ENCODE measurements around the gene BPIFB3. TPM values are rescaled to one million over a fixed set of nuclear protein-coding genes. Genes with fewer than 3 reads are reported as not detected.

BPIFB3 gene
- total and polyA plus RNA-seq, 2 of the 4 experiments (the other 2 are of a cell fraction), result not detected

DNA sequence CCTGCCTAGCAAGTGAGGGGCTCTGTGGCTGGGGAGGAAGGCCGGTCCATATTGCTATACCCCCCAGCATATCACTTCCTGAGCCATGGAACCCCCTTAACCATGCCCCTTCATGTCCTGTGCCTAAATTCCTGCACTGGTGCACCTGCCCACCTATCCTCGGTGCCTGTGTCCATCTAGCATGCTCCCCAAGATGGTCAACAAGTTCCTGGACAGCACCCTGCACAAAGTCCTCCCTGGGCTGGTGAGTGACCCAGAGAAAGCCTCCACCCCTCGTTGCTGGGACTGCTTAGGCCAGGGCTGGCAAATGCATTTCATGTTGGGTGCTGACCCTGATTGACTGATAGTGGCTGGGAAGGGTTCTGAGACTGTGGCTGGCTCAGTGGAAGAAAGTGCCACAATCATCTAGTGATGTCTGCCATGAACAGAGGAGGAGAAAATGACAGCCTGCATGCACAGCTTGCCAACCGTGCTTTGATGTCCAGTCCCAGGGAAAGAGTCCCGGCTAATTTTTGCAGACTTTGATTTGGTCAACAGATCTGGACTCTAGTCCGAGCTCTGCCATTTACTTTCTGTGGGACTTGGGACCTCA lies 18.7 kb upstream of the BPIFB3 start:
- Histone ChIP-seq H3K9ac (ENCODE audit: low read depth, low read length) (no peak overlapping the region), H2BK15ac (ENCODE audit: low read depth, low read length) (no peak overlapping the region), H3K9me3 (ENCODE audit: control insufficient read depth, insufficient read depth, low read length) (no peaks in the 10 kb centered on the region), H3K14ac (replicated peaks; ENCODE audit: low read depth, low read length) (no peak overlapping the region), H2BK5ac (ENCODE audit: low read depth, low read length, poor library complexity, severe bottlenecking) (no peak overlapping the region), H2AK5ac (ENCODE audit: low read depth, low read length) (no peak overlapping the region), H3K56ac (ENCODE audit: extremely low read depth, insufficient read depth, low read length) (no peak overlapping the region), H3K79me1 (ENCODE audit: low read depth in 1 of 2, low read length in 2 of 2) (no peaks in the 10 kb centered on the region), H4K5ac (ENCODE audit: low read depth, low read length) (no peak overlapping the region), H2BK20ac (ENCODE audit: low read depth, low read length) (no peak overlapping the region), H4K20me1 (ENCODE audit: insufficient read depth, low read length) (no peaks in the 10 kb centered on the region), H4K91ac (ENCODE audit: insufficient read depth, low read depth, low read length) (no peak overlapping the region), H3K27ac (ENCODE audit: insufficient read depth, low read length) (no peak overlapping the region), H3K36me3 (ENCODE audit: control insufficient read depth, insufficient read depth, low read length) (no peaks in the 10 kb centered on the region), H3K18ac (ENCODE audit: low read depth, low read length) (no peak overlapping the region), H3K9me1 (ENCODE audit: insufficient read depth, low read length) (no peaks in the 10 kb centered on the region), H3K27me3 (ENCODE audit: control insufficient read depth, insufficient read depth, low read length) (no peaks in the 10 kb centered on the region; the same call in 1 of the 2 replicates), H2BK120ac (ENCODE audit: low read depth, low read length) (no peak overlapping the region), H3K4me1 (ENCODE audit: control insufficient read depth, insufficient read depth, low read length) (no peaks in the 10 kb centered on the region), H2AK9ac (replicated peaks; ENCODE audit: low read depth, low read length, poor library complexity) (no peak overlapping the region), H3K23ac (ENCODE audit: low read depth, low read length) (no peak overlapping the region), H3K4me2 (ENCODE audit: low read depth, low read length) (no peak overlapping the region), H4K8ac (ENCODE audit: low read depth in 2 of 2, low read length in 2 of 2) (no peak overlapping the region), H3K4ac (ENCODE audit: low read depth, low read length) (no peak overlapping the region), H2AFZ (replicated peaks; ENCODE audit: low read length, poor library complexity) (no peak overlapping the region), H3K4me3 (ENCODE audit: insufficient read depth, low read depth, low read length) (no peak overlapping the region)
- ChIA-PET CTCF (no interaction called here), POLR2A (ENCODE audit: unreplicated experiment) (no interaction called here)
- WGBS, 2 experiments (ENCODE audit: extremely low coverage in 2 of 2, insufficient read length in 1 of 2), result 43% methylated on average over 5 of the region's 6 CpGs; no CpG with 5 or more reads in 1 of the 2 experiments
- no peak for ATAC-seq (ENCODE audit: low read depth)
- TF ChIP-seq, protein P1, sequence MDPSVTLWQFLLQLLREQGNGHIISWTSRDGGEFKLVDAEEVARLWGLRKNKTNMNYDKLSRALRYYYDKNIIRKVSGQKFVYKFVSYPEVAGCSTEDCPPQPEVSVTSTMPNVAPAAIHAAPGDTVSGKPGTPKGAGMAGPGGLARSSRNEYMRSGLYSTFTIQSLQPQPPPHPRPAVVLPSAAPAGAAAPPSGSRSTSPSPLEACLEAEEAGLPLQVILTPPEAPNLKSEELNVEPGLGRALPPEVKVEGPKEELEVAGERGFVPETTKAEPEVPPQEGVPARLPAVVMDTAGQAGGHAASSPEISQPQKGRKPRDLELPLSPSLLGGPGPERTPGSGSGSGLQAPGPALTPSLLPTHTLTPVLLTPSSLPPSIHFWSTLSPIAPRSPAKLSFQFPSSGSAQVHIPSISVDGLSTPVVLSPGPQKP (IDR thresholded peaks at IDR 0.05; ENCODE audit: borderline replicate concordance, low read depth, low read length), result no peak
- TF ChIP-seq, protein P2, sequence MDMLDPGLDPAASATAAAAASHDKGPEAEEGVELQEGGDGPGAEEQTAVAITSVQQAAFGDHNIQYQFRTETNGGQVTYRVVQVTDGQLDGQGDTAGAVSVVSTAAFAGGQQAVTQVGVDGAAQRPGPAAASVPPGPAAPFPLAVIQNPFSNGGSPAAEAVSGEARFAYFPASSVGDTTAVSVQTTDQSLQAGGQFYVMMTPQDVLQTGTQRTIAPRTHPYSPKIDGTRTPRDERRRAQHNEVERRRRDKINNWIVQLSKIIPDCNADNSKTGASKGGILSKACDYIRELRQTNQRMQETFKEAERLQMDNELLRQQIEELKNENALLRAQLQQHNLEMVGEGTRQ (IDR thresholded peaks at IDR 0.05; ENCODE audit: low read depth, low read length), result no peak
- no peak for TF ChIP-seq NFE2L2 (IDR thresholded peaks at IDR 0.05; ENCODE audit: low read depth, low read length)
- TF ChIP-seq POLR2A (IDR thresholded peaks at IDR 0.05; ENCODE audit: low read depth, low read length), result no peak
- no peak for TF ChIP-seq RFX5 (IDR thresholded peaks at IDR 0.05; ENCODE audit: low read depth, low read length)
- no peak for TF ChIP-seq RAD21 (IDR thresholded peaks at IDR 0.05; ENCODE audit: low read length)
- TF ChIP-seq FOS (IDR thresholded peaks at IDR 0.05; ENCODE audit: low read depth, low read length), result no peak
- TF ChIP-seq MXI1 (IDR thresholded peaks at IDR 0.05; ENCODE audit: borderline replicate concordance, low read depth, low read length), result no peak
- no peak for TF ChIP-seq BHLHE40 (IDR thresholded peaks at IDR 0.05; ENCODE audit: low read depth, low read length)
- no peak for TF ChIP-seq MAFK (IDR thresholded peaks at IDR 0.05; ENCODE audit: low read depth, low read length)
- TF ChIP-seq CHD1 (IDR thresholded peaks at IDR 0.05; ENCODE audit: low read depth, low read length), result no peak
- TF ChIP-seq, protein P3, sequence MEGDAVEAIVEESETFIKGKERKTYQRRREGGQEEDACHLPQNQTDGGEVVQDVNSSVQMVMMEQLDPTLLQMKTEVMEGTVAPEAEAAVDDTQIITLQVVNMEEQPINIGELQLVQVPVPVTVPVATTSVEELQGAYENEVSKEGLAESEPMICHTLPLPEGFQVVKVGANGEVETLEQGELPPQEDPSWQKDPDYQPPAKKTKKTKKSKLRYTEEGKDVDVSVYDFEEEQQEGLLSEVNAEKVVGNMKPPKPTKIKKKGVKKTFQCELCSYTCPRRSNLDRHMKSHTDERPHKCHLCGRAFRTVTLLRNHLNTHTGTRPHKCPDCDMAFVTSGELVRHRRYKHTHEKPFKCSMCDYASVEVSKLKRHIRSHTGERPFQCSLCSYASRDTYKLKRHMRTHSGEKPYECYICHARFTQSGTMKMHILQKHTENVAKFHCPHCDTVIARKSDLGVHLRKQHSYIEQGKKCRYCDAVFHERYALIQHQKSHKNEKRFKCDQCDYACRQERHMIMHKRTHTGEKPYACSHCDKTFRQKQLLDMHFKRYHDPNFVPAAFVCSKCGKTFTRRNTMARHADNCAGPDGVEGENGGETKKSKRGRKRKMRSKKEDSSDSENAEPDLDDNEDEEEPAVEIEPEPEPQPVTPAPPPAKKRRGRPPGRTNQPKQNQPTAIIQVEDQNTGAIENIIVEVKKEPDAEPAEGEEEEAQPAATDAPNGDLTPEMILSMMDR (conservative IDR thresholded peaks at IDR 0.05; ENCODE audit: low read depth, low read length), result no peak
- no peak for TF ChIP-seq CEBPB (IDR thresholded peaks at IDR 0.05; ENCODE audit: low read depth, low read length)
- TF ChIP-seq RCOR1 (IDR thresholded peaks at IDR 0.05; ENCODE audit: insufficient replicate concordance, low read length), result no peak
- no peak for TF ChIP-seq MAZ (IDR thresholded peaks at IDR 0.05; ENCODE audit: borderline replicate concordance, low read depth, low read length)
- intact Hi-C loops (cut with micrococcal nuclease) (no loop called here), dilution Hi-C loops (cut with HindIII; ENCODE audit: low sequenced_read_pairs, unreplicated experiment) (no loop called here), in situ Hi-C loops (cut with MboI; ENCODE audit: low sequenced_read_pairs) (no loop called here)
- DNase-seq, result no peak
- no TSS peak for BruUV-seq (replicated peaks)

All from IMR-90 (cell line).